GM12874 (cell line): Measurements from ENCODE around the gene PRSS27.

Experiments used
- CTCF ChIP-seq: IDR thresholded peaks from 2 replicates; pipeline ENCODE4 v1.5.1; 2011; ENCODE audit warnings: low read depth, mild to moderate bottlenecking, control low read depth, low read length, moderate library complexity; ENCODE audit not compliant: insufficient read depth

The PRSS27 gene

GRCh38 chr16:2720064-2720457 lies at the start of gene PRSS27:
Gene PRSS27 (minus strand): TSS chr16:2720224. CDS start chr16:2720160, 64 bp downstream.
- TF ChIP-seq CTCF = no peak

GRCh38 chr16:2769675-2770056 lies 49.6 kb upstream of the PRSS27 start:
- TF ChIP-seq CTCF = no peak

- no peak for TF ChIP-seq CTCF
Observed at GRCh38 chr16:2769100-2769529, 49.1 kb upstream of the PRSS27 start.

- no peak for TF ChIP-seq CTCF
Observed at GRCh38 chr16:2768403-2769089, 48.5 kb upstream of the PRSS27 start.

GRCh38 chr16:2767891-2768290 lies 47.9 kb upstream of the PRSS27 start:
- no peak for TF ChIP-seq CTCF

GRCh38 chr16:2767140-2767731 lies 47.2 kb upstream of the PRSS27 start:
- TF ChIP-seq CTCF = no peak

GRCh38 chr16:2766430-2767139 lies 46.6 kb upstream of the PRSS27 start:
- TF ChIP-seq CTCF = no peak
